Colon (tissue), 2 donors: Measurements from ENCODE around the gene IL1RAPL1.
A peak's percentile ranks its signal among the peaks of the same experiment; 100 is the strongest.

Experiments used
- FAIRE-seq: peaks from 2 replicates; lab custom pipeline; 2012; peaks lifted over from hg19 to GRCh38; lab: Jason Lieb, UNC
- donor health status: control.
- donor health status: control.

Gene IL1RAPL1

GRCh38 chrX:29653721-29654120, 1066.5 kb downstream of the IL1RAPL1 start:
- FAIRE-seq, result peak; percentile 96

- no peak for FAIRE-seq
These were observed 1072.7 kb downstream of the IL1RAPL1 start for GRCh38 chrX:29659911-29660310.

- FAIRE-seq, result no peak
These were observed 1074.0 kb downstream of the IL1RAPL1 start for GRCh38 chrX:29661290-29661689.

GRCh38 chrX:29662101-29662500, 1074.9 kb downstream of the IL1RAPL1 start:
- no peak for FAIRE-seq

- FAIRE-seq, result no peak
These were observed 1075.7 kb downstream of the IL1RAPL1 start for GRCh38 chrX:29662759-29663503.

- no peak for FAIRE-seq
These were observed 1078.3 kb downstream of the IL1RAPL1 start for GRCh38 chrX:29665532-29665931.

- no peak for FAIRE-seq
These were observed 1079.1 kb downstream of the IL1RAPL1 start for GRCh38 chrX:29666366-29666765.

GRCh38 chrX:29671421-29671820, 1084.2 kb downstream of the IL1RAPL1 start:
- FAIRE-seq, result no peak

- no peak for FAIRE-seq
These were observed 1100.4 kb downstream of the IL1RAPL1 start for GRCh38 chrX:29687687-29688086.

GRCh38 chrX:29690061-29690460, 1102.8 kb downstream of the IL1RAPL1 start:
- FAIRE-seq, result no peak

- FAIRE-seq, result no peak
These were observed 1103.8 kb downstream of the IL1RAPL1 start for GRCh38 chrX:29691044-29691443.

GRCh38 chrX:29693912-29694311, 1106.7 kb downstream of the IL1RAPL1 start:
- peak; percentile 5 for FAIRE-seq

- FAIRE-seq, result no peak
These were observed 1112.0 kb downstream of the IL1RAPL1 start for GRCh38 chrX:29699239-29699638.

- FAIRE-seq, result no peak
These were observed 1119.8 kb downstream of the IL1RAPL1 start for GRCh38 chrX:29707088-29707487.

GRCh38 chrX:29721152-29721551, 1133.9 kb downstream of the IL1RAPL1 start:
- no peak for FAIRE-seq

GRCh38 chrX:29724316-29724715, 1137.1 kb downstream of the IL1RAPL1 start:
- FAIRE-seq, result no peak

- no peak for FAIRE-seq
These were observed 1139.6 kb downstream of the IL1RAPL1 start for GRCh38 chrX:29726811-29727210.

GRCh38 chrX:29728639-29729038, 1141.4 kb downstream of the IL1RAPL1 start:
- no peak for FAIRE-seq

- FAIRE-seq, result no peak
These were observed 1157.7 kb downstream of the IL1RAPL1 start for GRCh38 chrX:29744966-29745365.

- no peak for FAIRE-seq
These were observed 1159.1 kb downstream of the IL1RAPL1 start for GRCh38 chrX:29746326-29746725.

- no peak for FAIRE-seq
These were observed 1174.8 kb downstream of the IL1RAPL1 start for GRCh38 chrX:29762006-29762405.

- FAIRE-seq, result no peak
These were observed 1188.6 kb downstream of the IL1RAPL1 start for GRCh38 chrX:29775890-29776289.

GRCh38 chrX:29787656-29788055, 1200.4 kb downstream of the IL1RAPL1 start:
- FAIRE-seq, result no peak

- peak; percentile 66 for FAIRE-seq
These were observed 1201.9 kb downstream of the IL1RAPL1 start for GRCh38 chrX:29788991-29789699.
